NOMO-1 treated with DMSO at 0.1 percent for 48 hours (cell line): Measurements from ENCODE around the gene ANKRD60.

Experiments used
- DNase-seq: peaks from one replicate; lab custom pipeline; 2025; ENCODE audit not compliant: unreplicated experiment; lab: John Stamatoyannopoulos, UW

The ANKRD60 gene

DNA sequence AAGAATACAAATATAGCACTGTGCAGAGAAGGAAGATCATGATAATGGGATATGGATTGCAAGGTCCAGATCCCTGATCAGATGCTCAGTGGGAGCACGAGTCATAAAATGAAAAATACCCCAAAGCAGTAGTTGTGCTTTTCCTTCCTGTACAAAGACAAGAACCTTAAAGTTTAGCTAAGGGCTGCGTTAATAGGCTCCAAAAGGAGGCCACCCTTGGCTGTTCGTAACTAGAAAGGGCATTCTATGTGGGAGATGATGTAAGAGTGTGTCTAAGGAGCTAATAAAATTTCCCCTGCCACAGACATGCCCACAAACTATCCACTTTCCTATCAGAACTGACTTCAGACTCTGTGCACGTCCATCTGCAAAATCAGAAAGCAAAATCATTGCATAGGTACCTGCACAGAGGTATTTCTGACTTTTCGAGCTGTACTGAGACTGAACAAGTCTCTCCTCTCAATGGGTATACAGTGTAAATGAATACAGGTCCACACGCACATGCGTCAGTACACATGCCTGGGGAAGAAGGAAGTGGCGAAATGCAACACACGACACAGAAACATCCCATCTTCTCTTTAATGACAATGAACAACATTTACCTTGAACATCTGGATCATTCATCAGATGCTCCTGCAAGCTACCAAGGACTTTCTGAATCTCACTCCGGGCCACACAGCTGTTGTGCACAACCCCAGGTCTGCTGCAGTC, 16.9 kb upstream of the ANKRD60 start:
- no peak for DNase-seq

DNA sequence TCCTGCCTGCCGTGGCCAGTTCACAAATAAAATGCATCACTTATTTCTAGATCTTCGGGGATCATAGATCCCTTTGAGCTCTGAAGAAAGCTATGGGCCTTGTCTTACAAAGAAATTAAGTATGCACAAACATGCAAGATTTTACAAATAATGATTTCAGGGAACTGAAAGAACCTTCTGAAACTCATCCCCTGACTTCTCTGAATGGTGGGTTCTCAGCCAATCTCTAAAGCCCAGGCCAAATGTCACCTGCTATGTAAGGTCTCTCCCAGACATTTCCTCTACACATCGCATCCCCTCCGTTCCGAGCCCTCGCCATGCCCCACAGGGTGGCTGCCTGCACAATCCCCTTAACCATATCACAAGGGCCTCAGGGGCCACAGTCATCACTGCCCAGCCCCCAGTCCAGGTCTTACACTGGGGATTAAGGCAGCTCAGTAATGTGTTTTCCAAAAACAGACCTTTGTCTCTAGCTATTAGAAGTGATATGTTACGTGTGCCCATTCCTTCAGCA, 16.1 kb upstream of the ANKRD60 start:
- DNase-seq: no peak

DNA sequence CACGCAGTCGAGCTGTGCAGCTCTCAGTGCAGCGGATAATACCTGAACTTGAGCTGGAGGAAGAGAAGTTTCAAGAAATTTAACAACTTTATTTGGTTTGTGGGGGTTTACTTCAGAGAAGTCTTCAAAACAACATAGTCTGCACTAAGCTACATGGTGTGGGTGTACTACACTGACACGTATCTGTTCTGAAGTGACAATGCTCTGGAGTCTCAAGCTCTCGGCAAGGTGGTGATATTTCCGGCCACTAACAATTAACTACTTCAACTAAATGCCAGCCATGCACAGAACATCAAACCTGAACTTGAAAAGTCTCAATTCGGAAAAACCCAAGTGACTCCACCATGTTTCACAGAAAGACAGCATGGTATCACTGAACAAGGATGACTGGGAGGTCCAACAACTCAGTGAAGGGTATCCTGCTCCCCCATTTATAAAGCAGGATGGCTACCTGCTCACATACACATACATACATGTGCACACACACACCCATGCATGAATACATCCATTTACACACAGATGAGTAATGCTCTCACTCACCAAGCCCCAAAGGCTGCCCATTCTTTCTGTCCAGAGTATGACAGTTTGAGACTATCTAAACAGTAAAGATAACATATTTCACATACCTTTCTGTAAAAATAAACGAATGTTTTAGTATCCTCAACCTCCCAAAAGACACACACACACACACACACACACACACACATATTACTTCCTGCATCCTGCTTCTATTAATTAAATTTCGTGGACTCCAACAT, 15.4 kb upstream of the ANKRD60 start:
- DNase-seq: no peak

DNA sequence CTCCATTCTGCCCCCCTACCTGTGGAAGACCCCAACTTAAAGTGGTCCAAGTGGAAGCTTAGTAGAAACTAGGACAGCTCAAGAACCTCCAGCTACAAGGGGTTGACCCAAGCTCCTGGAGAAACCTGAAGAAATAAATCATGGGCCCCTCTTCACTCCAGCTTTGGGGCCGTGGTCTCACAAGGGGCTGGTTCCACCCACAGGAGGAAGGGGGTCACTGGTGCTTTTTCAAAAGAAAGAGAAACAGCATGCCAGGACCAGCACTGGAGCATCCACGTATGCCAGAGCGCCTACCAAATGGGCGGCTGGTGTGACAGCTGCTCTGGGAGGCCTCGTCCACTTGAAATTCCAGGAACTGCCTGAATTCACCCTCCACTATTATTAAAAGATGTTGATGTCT, 14.4 kb upstream of the ANKRD60 start:
- DNase-seq: no peak

DNA sequence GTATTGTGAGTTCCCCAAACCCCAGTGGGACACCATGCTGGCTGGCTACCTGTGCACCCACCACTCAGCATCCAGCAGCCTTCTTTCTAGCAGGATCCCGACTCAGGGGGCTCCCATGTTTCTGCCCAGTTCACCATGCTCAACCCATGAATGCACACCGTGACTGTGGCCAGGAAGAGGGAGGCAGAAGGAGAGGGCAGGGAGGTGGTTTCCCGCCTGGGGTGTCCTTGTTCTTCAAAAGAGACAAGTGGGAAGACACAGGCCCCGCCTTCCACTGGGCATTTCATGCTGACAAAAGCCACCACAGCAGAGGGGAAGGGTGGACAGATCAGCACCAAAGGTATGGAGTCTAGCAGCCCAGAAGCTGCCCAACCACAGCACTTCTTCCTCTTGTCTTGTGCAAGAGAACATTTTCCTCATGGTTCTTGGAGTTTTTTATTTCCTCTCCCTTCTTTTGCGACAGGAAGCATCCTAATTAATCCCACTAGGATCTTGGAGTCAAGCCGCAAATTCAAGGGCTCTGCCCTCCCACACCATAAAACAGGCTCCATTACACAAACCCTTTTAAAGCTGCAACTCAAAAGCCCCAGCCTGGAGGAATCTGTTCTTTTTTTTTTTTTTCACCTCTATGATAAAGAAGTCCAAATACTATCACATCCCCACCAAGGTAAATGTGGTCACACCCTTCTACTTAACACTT, 13.5 kb upstream of the ANKRD60 start:
- no peak for DNase-seq

DNA sequence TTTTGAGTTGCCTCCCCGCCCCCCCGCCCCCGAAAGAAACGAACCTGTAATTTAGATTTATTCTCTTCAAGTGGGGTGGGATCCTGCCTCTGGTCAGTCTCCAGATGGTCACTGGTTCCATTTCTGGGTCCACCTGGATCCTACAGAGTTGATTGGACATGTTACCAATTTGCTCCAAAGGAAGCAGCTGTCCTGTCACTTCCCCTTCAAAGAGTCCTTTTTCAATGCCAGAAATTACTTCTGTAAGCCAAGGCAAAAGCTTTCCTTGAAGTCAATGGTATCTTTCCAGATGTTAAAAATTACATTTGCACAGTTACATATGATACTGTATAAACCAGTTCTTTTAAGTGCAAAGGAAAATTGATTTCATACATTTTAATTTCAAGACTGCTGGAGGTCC, 12.0 kb upstream of the ANKRD60 start:
- no peak for DNase-seq

DNA sequence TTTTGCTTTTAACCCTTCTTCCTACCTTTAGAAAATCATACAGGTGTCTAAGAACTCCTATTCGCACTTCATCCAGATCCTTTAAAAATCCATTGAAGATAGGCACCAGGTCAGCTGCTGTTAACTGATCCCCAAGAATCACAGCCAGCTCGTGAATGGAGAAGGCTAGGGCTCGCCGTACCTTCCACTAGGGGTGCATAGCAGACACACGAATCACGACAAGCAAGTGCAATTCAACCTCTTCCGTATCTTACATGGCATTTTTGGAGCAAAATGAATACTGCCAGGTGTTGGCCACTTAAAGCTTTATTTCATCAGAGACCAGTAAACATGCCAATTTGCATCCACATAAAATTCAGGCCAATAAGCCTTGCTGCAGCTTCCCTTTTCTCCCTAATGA, 10.8 kb upstream of the ANKRD60 start:
- DNase-seq: no peak

DNA sequence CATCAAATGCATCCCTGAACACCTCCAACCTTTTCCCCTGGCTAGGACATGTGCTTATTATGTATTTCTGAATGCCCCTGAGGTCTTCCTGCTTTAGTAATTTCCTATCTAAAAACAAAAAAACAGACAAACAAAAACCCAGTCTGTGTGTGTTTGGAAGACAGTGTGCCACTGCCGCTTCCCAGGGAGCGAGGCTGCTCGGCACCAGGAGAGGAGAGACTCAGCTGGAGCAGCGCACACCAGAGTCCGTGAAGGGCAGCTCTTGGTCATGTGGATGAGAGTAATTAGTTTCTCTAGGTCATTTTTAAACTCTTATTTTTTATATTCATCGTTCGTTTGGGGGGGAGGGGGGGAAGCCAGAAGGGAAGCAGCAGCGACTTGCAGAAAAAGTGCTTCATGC, 10.0 kb upstream of the ANKRD60 start:
- DNase-seq: no peak

DNA sequence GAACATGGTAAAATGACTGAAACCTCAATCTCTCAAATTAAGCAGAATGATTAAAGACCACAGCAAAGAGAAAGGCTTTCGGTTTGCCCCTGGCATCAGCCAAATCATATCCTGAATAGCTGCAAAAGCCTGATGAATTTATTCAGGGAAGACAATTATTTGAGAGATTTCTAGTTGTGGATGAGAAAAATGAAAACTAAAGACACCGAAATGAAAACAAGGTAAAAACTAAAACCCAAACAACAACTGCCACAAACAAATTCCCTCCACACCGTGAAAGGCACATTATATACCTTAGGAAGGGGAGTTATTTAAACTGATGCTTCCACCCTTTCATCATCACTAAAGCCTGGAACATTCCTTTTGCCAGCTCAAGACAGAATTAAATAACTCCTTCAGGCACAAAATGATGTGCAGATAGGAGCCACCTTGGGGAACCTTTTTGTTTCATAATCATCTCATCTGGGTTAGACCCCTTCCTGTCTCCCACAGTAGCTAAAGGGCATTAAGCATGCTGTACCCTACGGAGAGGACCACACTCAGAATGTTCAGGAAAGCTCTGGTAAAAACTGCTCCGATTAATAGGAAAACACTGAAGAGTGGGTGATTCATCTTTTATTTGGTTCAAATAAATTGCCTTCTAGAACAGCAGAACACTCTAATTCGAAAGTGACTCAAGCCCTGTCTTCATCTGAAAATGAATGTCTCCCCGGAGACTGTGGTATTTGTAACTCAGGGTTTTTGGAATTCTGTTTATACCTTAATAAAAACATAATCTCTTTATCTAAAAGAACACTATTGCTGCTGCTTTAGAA, 9.1 kb upstream of the ANKRD60 start:
- no peak for DNase-seq

DNA sequence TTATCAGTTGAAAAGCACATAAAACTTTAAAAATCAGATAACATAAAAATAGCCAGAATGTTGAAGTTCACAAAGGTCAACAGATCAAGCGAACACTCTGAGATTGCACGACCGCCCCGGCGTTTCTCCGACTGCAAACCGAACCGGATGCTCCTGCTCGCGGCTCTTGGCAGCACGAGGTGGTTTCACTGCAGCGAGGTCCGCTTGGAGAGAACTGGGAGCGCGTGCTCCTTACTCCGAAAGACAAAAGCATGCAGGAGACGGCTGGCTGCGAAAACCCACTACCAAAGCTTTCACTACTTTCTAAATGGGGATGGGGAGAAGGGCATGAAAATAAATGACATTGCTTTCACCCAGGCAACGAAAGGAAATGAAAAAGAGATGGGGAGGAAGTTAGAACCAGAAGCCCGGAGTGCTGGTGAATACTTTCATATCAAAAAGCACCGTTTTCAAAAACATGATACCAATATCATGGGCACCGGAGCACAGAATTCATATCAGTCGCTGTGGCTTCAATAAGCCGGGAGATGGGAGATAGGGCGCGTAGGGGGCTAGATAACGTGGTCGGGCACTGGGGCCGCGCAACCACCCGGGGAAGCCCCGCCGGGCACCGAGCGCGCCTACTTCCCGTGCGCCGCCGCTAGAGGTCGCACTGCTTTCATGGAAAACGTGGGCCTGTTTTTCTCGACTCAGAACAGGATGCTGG, 8.3 kb upstream of the ANKRD60 start:
- peak; percentile 53 for DNase-seq

DNA sequence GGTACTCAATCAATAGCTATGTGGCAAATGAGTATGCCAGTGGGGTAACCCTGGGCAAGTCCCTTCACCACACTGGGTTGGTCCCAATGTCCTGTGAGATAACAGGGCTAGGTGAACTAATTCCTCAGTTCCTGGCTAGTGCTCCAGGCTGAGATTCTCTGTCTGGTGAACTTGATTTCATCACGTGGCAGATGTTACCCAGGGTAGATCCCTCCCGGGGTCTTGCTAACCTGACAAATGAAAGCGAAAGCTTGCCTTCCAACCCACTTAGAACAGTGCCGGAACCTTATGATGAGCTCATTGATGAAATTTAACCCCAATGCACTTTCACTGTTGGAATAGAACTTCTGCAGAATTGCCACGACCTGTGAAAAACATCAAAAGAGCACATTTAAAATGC, 6.6 kb upstream of the ANKRD60 start:
- no peak for DNase-seq

DNA sequence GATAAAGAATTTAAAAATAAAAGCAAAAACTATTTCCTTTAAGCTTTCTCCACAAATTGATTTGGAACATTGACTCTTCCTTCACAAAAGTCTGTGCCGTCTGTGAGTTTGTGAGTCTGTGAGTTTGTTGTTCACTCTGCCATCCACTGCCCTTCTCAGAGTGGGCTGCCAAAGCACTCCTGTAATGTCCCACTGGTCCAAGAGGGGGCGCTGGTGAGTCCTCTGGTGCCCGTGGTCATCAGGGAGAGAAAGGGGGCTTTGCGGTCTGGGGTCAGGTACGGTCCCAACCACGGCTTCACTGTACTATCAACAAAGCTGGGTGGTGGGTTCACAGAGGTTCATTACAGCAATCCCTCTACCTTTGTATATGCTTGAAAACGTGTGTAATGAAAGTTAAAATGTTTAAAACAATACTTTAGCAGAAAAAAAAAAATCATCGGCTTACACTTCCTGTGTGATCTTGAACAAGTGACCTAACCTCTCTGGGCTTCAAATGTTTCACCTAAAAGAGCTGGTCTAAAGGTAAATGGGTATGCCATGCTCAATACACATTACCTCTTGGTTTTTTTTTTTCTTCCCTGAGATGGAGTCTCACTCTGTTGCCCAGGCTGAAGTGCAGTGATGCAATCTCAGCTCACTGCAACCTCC, 5.6 kb upstream of the ANKRD60 start:
- no peak for DNase-seq

DNA sequence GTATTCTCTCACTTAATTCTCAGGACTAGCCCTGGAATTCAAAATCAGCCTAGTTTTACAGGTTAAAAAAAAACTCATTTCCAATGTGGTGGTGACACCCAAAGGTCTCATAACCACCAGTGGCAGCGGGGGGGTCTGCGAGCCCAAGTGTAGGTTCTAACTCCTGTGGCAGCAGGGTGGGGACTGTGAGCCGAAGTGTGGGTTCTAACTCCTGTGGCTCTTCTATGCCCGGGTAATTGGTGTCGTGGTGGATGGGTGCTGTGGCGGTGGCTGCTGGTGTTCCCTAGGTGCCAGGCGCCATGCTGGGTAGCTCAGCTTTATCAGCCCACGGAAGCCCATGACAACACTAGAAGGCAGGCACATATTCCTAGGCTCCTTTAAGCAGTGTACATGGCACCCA, 4.9 kb upstream of the ANKRD60 start:
- DNase-seq: no peak

DNA sequence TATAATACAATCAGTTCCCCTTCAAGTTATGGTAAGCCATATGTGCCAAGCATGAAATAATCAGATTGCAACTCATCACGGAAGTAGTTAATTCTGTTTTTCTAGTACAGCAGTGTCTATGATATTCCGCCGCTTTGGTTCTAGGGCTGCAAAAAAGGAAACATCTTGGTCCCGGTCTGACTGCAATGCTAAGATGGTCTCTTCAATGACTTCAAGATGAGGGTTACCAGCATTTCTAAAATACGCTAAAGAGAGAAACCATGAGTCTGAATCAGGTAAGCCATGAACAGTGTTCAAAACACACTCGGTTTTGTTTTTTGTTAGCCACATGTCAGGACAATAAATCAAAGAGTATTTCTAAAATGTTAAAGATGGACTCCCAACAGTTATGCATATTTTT, 3.2 kb upstream of the ANKRD60 start:
- no peak for DNase-seq

DNA sequence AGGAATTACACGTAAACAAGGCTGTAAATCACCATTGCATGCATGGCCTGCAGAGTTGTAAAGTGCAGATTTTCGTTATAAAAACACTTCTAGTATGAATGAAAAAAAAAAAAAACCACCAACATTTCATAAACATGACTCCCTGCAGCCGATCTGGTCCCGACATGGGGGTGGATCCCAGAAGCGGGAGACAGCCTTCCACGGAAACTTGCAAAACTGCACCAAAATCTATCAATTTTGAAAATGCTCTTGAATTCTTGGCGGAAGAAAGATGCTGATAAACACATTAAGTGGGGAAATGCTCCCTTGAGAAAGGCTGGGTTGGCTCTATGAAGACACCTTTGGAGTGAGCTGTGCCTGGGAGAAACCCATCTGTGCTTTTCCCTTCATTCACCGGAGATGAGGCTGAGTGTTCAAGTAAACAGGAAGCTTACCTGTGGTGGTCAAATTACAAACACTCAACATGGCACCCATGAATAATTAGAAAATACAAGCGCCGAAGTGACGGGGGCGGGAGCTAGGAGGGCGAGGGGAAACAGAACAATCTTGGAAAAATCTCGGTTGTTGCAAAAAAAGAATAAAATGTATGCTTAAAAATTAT, 845 bp upstream of the ANKRD60 start:
- DNase-seq: no peak

DNA sequence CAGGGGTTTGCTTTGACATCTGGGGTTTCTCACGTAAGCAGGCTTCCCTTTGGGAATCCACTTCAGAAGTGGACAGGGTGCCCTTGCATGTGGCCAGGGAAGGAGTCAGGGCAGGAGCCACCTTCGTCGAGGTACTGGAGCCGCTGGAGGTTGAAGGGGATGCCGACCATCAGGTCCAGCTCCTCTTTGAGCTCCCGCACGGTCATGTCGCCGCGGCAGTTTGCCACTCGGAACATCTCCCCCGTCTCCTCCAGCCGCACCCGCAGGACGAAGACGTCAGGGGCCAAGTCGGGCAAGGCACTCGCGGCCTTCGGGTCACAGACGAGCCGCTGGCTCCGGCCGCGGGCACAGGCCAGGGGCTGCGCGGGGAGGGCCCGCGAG, 360 bp downstream of the ANKRD60 start:
- no peak for DNase-seq

DNA sequence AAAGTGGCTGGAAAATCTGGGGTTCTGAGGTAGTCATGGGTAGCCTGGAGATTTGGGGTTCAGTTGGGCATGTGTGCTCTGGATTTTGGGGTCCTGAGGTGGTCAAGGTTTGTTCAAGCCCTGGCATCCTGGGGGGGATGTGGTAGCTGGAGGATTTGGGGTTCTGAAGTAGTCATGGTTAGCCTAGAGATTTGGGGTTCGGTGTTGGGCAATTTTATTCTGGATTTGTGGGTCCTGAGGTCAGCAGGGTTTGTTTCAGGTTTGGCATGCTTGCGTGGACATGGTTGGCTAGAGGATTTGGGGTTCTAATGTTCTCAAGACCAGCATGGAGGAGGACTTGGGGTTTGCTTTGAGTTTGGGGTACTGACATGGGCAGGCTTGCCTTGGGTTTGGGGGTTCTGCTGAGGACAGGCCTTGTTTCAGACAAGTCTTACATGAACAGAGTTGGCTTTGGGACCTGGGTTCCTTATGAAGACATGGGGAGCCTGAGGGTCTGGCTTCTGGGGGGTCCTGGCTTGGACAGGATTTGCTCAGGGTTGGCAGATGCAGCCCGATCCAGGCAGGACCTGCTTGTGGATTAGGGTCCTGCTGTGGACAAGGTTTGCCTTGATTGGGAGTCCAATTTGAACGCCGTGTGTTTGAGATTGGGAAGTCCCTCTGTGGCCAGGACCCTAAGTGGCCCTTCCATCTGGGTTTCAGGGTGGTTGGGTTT, 906 bp downstream of the ANKRD60 start:
- no peak for DNase-seq

DNA sequence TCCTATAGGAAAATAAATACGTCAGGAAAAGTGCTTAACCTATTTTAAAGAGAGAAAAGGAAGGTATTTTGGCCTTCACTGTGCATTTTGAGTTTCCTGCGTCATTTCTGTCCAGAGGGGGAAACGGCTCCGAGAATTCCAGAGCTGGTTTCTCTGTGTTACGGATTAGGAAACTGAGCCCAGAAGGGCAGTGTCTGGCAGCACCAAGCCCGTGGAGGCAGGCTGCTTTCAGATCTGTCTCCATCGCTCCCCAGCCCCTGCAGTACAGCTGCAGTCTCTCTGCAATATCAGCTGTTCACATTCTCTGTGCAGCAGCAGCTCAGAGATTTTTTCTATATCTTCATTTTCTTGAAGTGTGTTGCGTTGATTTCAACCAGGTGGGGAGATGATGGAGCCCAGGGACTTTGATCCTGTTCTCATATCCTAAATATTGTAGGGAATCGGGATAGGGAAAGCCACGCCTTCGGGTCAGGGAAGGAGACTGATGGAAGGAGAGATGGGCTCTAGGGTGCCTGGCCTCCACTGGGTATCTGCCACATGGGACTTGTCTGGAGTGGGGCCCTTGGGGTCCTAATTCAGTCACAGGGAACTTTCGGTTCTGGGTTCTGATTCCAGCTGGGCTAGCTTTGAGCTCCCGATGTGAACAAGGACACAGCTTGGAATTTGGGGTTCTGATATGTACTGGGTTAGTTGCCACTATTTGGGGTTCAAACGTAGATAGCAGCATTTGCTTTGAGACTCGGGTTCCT, 2.8 kb downstream of the ANKRD60 start:
- no peak for DNase-seq
